NCI-H510A (cell line): Measurements from ENCODE around the gene HRK.
"Not testable (repeated sequence)": the region's sequence is repeated elsewhere in the genome, so short reads cannot be mapped to it uniquely, and the experiment has no call there.

Experiments
- DNase-seq: peaks from one replicate; lab custom pipeline; 2025; lab: John Stamatoyannopoulos, UW

The HRK gene

GRCh38 chr12:116818341-116818856, 62.8 kb downstream of the HRK start:
- DNase-seq = no peak

DNA sequence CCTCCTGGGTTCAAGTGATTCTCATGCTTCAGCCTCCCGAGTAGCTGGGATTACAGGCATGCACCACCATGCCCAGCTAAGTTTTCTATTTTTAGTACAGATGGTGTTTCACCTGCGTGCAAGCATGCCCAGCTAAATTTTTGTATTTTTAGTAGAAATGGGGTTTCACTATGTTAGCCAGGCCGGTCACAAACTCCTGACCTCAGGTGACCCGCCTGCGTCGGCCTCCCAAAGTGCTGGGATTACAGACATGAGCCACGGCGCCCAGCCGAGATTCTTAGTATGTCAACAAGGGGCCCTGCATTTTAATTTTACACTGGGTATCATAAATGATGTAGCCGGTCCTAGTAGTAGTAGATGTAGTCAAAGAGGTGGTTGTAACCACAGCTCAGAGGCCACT, 66.5 kb downstream of the HRK start:
- DNase-seq = not testable (repeated sequence)

GRCh38 chr12:116813271-116814041, 67.8 kb downstream of the HRK start:
- DNase-seq = no peak

DNA sequence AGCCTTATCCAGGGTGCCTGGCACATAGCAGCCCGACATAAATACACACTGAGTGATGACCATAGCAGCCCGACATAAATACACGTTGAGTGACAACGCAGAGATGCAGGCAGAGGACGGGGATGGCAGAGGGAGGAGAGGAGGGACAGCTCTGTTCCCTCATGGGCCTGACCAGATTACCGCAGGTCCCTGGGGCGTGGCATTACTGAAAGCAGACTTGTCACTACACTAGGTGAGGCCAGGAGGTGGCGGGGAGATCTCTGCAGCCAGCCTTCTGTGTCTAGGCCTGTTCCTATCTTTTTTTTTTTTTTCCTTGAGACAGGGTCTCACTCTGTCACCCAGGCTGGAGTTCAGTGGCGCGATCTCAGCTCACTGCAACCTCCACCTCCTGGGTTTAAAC, 69.0 kb downstream of the HRK start:
- no peak for DNase-seq

GRCh38 chr12:116808113-116809105, 72.8 kb downstream of the HRK start:
- DNase-seq = no peak

DNA sequence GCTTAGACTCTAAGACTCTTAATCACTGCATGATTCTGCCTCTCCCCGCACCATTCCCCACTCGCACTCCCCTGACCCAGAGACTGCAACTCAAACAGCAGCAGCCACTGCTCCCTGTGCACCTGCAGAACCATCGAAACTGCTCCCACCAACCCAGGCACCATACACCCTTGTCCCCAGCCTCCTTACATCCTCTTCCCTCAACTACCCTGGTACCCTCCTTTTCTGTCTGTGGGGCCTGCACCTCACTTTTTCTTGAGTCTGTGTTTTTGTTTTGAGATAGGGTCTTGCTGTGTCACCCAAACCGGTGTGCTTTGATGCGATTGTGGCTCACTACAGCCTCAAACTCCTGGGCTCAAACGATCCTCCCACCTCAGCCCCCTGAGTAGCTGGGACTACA, 73.7 kb downstream of the HRK start:
- no peak for DNase-seq

DNA sequence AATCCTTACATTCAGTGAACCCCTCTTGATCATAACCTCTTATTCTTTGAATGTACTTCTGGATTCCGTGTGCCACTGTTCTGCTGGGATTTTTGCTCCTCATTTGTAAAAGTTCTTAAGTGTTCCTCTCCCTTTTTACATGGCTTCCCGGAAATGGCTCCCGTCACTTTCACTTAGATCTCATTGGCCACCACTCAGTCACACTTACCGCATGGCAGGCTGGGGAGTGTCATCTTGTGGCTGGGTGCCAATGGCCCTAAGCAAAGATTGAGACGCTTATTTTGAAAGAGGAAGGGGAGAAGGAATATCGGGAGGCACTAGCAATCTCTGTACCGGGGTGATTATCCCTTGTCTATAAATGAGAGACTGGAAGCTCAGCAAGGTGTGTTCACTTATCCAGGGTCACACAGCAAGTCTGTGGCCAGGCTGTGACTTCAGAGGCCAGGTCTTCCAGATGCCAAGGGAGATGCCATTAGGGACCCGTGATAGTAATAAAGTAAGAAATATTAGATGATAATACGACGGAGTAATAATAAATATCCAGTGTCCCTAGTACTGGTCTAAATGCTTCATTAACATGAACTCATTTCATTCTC, 74.3 kb downstream of the HRK start:
- DNase-seq = no peak
